Measurements from ENCODE around the gene CCDC136.
A peak's percentile ranks its signal among the peaks of the same experiment; 100 is the strongest.

CCDC136 gene

DNA sequence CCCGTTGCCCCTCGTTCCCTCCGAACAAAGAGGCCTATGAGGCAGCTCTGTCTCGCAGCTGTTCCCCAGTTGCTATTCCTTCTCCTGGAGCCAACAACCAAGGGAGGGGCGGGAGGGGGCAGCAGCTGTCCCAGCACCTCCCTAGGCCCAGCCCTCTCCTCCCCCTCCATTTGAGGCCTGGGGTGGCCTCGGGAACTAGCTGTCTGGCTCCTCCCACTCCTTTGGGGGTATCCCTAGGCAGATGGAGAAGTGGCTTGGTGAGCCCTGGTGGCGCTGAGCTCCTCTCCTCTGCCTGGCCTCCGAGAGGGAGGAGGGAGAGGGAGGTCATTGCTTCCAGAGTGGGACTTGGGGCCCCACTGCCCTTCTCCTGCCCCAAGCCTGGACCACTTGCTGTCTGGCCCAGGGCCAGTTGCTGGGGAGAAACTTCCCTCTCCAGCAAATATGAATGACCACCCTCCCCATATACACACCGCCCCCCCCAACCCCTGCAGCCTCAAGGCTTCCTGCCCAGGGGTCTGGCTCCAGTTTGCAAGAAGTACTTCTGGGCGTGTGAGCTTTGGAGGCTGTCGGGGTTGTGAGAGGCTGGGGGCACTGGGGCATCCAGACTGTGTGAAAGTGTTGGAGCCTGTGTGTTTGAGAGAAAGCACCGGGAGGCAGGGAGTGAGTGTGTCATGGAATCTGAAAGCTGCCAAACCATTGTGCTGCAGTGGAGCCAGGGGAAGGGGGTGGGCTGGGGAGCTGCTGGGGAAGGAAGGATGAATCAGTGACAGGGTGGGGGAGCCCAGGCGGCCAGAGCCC lies 41.6 kb downstream of the CCDC136 start:
- peak; percentile 19 for DNase-seq

- DNase-seq = peak; percentile 1
These were observed 42.2 kb downstream of the CCDC136 start for GRCh38 chr7:128833946-128834325.

DNA sequence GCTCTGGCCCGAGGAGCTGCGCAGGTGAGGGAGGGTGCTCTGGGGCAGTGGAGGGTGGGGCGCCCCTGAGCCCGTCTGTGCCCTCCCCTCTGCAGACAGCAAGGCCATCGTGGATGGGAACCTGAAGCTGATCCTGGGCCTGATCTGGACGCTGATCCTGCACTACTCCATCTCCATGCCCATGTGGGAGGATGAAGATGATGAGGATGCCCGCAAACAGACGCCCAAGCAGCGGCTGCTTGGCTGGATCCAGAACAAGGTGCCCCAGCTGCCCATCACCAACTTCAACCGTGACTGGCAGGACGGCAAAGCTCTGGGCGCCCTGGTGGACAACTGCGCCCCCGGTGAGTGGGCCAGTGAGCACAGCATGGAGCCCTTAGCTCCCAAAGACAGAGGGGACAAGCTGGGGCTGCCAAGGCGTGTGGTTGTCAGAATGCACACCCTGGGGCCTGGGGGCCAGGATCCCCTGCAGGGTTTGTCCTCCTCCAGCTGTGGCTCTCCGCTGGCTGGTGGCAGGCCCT lies 43.5 kb downstream of the CCDC136 start:
- DNase-seq = no peak

DNA sequence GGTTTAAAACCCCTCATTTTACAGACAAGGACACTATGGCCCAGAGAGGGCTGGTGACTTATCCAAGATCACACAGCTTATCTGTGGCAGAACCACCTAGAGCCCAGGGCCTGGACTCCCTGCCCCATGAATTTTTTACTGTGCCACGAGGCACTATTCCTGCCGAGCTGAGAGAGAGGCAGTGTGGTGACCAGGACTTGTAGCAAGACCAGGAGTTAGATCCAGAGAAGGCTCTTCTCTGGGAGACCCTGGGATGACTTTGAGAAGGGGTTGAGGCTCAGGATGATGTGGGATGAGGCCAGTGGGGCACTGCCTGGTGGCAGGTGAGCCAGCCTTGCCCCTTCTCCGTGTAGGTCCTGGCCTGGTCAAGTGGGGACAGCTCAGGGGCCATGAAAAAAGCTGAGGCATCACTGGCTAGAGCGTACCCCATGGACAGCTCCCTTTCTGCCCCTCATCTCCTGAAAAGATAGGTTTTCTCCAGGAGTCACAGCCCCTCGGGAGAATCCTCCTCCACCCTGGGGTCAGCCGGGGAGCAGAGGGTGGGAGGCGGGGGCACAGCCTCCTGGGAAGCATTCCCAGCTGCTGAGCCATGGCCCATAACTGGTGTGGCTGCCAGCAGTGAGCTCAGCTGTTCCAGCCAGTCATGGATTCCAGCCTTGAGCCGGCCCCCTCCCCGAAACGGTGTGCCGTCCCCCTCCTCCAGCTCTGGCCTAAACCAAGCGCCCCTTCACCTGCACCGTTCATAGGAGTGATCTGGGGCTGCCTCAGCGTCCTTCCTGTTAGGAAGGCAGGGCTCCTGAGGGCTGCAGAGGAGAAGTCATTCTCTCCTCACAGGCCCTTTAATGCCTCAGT lies 44.2 kb downstream of the CCDC136 start:
- no peak for DNase-seq

GRCh38 chr7:128836729-128837348 lies 45.1 kb downstream of the CCDC136 start:
- DNase-seq = no peak

- no peak for DNase-seq
These were observed 45.8 kb downstream of the CCDC136 start for GRCh38 chr7:128837521-128837921.

GRCh38 chr7:128838109-128838779 lies 46.5 kb downstream of the CCDC136 start:
- no peak for DNase-seq

- DNase-seq = no peak
These were observed 47.4 kb downstream of the CCDC136 start for GRCh38 chr7:128838981-128839731.

DNA sequence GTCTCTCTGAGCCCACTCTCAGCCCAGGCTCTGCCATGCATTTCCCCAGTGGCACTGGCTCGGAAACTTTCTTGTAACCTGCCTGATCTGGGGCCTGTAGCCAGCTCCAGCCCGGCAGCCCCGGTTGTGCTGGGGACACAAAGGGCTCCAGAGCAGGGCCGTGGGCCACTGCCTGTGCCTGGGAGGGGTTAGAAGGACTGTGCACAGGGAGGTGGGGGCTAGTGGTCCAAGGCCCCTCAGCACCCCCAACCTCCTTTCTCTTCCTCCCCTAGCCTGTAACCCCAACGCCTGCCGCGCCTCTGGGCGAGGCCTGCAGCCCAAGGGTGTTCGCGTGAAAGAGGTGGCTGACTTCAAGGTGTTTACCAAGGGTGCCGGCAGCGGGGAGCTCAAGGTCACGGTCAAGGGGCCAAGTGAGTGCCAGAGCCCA lies 48.0 kb downstream of the CCDC136 start:
- DNase-seq = no peak

DNA sequence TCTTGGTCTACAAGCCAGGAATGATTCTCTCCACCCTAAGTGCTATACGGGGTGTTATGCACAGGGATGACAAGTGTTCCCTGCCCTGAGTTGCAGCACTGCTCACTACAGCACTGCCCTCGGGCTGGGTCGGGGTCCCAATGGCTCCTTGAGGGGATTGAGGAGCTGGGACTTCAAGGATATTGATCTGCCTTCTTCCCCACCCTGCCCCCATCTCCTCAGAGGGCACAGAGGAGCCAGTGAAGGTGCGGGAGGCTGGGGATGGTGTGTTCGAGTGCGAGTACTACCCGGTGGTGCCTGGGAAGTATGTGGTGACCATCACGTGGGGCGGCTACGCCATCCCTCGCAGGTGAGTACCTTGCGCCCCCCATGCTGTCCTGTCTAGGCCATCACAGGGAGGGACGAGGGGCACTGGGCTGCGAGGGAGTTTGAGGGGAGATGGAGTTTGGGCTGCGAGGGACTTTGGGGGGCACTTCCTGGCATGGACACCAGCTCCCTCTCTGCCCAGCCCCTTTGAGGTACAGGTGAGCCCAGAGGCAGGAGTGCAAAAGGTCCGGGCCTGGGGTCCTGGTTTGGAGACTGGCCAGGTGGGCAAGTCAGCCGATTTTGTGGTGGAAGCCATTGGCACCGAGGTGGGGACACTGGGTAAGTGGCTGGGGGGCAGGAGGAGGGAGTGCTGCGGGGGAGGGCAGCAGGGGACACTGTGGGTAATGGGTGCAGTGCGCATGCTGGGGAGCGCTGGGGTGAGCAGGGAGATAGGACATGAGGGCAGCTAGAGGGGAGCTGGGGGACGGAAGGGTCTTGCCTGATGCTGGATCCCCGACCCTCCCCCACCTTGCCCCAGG lies 48.8 kb downstream of the CCDC136 start:
- DNase-seq = no peak

- DNase-seq = no peak
These were observed 49.5 kb downstream of the CCDC136 start for GRCh38 chr7:128841171-128841690.

DNA sequence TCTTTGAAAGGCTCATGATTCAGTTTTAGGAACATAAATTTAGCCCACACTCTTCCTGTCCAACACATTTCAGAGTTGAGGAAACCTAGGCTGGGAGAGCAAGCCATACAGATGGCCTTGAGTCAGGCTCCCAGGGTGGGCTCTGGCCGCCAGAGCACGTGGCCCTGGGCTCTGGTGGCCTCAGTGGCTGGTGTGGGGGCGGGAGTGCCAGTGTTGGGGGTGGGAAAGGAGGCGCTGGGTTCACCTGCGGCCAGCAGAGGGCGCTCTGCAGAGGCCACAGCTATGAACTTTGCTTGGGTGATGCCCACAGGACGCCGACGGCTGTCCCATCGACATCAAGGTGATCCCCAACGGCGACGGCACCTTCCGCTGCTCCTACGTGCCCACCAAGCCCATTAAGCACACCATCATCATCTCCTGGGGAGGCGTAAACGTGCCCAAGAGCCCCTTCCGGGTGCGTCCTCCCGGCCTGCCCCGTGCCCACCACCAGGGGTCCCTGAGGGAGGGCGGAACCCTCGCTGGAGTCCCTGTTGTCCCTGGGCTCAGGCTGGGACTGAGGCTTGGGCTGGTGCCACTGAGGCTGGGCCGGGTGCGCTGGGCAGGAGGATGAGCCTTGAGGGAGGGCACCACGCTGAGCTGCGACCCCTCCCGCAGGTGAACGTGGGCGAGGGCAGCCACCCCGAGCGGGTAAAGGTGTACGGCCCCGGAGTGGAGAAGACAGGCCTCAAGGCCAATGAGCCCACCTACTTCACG lies 50.3 kb downstream of the CCDC136 start:
- DNase-seq = peak; percentile 55

DNA sequence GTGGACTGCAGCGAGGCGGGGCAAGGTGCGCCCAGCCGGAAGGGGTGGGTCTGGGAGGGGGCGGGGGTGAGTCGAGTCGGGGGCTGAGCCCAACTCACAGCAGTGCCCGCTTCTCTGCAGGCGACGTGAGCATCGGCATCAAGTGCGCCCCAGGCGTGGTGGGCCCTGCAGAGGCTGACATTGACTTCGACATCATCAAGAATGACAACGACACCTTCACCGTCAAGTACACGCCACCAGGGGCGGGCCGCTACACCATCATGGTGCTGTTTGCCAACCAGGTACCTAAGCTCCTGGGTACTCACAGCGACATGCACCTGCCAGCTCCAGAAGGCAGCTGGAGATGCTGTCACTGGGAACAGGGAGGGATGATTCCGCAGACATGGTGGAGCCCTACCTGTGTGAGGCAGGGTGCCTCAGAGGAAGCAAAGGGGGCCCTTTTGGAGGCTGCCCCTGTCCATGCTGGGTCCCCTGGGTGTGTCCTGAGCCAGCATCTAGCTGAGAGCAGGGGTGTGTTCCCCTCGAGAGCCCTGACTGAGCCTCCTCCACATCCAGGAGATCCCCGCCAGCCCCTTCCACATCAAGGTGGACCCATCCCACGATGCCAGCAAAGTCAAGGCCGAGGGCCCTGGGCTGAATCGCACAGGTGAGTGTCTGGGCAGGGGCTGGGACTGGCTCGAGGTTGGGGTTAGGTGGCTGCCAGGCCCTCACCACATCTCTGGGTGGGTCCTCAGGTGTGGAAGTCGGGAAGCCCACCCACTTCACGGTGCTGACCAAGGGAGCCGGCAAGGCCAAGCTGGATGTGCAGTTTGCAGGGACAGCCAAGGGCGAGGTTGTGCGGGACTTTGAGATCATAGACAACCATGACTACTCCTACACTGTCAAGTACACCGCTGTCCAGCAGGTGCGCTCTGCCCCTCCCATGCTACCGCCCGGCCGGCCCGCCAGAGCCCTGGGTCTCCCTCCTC lies 51.2 kb downstream of the CCDC136 start:
- no peak for DNase-seq

- DNase-seq = no peak
These were observed 52.3 kb downstream of the CCDC136 start for GRCh38 chr7:128843938-128844621.

DNA sequence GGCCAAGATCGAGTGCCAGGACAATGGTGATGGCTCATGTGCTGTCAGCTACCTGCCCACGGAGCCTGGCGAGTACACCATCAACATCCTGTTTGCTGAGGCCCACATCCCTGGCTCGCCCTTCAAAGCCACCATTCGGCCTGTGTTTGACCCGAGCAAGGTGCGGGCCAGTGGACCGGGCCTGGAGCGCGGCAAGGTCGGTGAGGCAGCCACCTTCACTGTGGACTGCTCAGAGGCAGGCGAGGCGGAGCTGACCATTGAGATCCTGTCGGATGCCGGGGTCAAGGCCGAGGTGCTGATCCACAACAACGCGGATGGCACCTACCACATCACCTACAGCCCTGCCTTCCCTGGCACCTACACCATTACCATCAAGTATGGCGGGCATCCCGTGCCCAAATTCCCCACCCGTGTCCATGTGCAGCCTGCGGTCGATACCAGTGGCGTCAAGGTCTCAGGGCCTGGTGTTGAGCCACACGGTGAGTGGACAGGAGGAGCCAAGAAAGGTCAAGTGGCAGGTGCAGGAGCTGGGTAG lies 53.1 kb downstream of the CCDC136 start:
- DNase-seq = no peak

- DNase-seq = no peak
These were observed 53.7 kb downstream of the CCDC136 start for GRCh38 chr7:128845475-128845874.

GRCh38 chr7:128845987-128846386 lies 54.2 kb downstream of the CCDC136 start:
- DNase-seq = no peak
